Mammary epithelial cell (primary cell): Measurements from ENCODE around the gene ROR1.

Source experiments
- EZH2 ChIP-seq: IDR thresholded peaks from 2 replicates; pipeline ENCODE4 v1.6.1; 2012; ENCODE audit warnings: low read length, inconsistent platforms, borderline replicate concordance
- TF ChIP-seq, protein P1 (sequence below), 2 donors: IDR thresholded peaks in 1 of 2; conservative IDR thresholded peaks in 1 of 2; 2 replicates each; pipeline ENCODE4 v1.5.1; 2011 to 2012; ENCODE audit warnings: inconsistent platforms in 2 of 2, low read length in 2 of 2, mild to moderate bottlenecking in 2 of 2, control low read depth in 1 of 2, low read depth in 1 of 2; ENCODE audit not compliant: insufficient read depth in 1 of 2; ENCODE audit errors: extremely low read depth in 1 of 2

DNA sequence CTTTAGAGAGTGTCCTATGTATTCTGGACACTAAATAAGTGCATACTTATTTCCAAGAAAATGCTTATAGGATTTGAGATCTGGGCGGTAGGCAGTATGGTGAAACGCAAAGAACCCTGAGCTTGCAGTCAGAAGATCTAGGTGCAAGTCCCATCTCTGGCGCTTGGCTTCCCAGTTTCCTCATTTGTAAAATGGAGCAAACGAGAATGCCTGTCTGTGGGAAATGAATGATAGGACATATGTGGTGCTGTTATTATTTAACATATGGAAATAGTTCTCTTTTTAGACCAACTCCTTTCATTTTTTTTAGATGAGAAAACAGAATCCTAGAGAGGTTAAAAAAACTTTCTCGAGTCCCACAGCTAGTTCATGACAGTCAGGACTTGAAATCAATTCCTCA, 25.2 kb upstream of the ROR1 start:
- TF ChIP-seq, protein P1, sequence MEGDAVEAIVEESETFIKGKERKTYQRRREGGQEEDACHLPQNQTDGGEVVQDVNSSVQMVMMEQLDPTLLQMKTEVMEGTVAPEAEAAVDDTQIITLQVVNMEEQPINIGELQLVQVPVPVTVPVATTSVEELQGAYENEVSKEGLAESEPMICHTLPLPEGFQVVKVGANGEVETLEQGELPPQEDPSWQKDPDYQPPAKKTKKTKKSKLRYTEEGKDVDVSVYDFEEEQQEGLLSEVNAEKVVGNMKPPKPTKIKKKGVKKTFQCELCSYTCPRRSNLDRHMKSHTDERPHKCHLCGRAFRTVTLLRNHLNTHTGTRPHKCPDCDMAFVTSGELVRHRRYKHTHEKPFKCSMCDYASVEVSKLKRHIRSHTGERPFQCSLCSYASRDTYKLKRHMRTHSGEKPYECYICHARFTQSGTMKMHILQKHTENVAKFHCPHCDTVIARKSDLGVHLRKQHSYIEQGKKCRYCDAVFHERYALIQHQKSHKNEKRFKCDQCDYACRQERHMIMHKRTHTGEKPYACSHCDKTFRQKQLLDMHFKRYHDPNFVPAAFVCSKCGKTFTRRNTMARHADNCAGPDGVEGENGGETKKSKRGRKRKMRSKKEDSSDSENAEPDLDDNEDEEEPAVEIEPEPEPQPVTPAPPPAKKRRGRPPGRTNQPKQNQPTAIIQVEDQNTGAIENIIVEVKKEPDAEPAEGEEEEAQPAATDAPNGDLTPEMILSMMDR (conservative IDR thresholded peaks at IDR 0.05 in 1 of 2, IDR thresholded peaks at IDR 0.05 in 1 of 2; ENCODE audit: extremely low read depth in 1 of 2, insufficient read depth in 1 of 2, low read depth in 1 of 2, low read length in 2 of 2), result no peak
- no peak for TF ChIP-seq EZH2
